ENCODE results near the gene MAP4K4.
"Not testable (repeated sequence)": the region's sequence is repeated elsewhere in the genome, so short reads cannot be mapped to it uniquely, and the experiment has no call there.

MAP4K4 gene

DNA sequence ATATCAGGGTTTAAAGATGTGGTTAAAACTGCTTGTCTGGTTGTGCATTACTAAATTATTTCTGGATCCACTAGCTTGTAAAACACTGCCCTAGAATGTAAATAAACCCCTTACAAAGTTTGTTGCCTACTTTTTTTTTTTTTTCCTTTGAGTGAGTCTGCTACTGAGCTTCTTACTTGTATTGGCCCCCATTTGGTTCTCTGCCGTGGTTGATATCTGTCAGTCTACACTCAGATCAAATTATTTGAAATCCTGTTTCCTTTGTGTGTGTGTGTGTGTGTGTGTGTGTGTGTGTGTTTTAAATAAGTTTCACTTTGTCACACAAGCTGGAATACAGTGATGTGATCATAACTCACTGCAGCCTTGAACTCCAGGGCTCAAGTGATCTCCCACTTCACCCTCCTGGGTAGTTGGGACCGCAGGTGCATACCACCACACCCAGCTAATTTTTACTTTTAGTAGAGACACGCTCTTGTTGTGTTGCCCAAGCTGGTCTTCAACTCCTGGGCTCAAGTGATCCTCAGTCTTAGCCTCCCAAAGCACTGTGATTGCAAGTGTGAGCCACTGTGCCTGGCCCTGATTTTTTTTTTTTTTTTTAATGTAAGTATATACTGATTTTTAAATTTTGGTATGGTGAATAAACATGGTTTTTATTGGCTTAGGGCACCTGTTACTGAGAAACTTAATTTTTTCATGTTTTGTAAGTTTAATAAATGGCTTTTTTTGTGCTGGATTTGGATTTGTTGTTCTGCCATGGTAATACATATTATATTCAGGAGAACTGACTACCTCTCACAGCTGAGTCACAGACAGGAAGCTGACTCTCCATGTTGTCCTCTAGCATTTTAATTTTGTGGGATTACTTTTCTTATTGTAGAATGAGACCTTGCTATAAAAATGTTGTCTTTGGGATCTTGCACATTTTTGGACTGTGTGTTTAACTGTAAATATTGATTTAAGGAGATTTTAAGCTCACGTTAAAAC lies 48.5 kb downstream of the MAP4K4 start:
- no peak for DNase-seq

- DNase-seq = no peak
Observed at GRCh38 chr2:101748000-101748399, 50.5 kb downstream of the MAP4K4 start.

DNA sequence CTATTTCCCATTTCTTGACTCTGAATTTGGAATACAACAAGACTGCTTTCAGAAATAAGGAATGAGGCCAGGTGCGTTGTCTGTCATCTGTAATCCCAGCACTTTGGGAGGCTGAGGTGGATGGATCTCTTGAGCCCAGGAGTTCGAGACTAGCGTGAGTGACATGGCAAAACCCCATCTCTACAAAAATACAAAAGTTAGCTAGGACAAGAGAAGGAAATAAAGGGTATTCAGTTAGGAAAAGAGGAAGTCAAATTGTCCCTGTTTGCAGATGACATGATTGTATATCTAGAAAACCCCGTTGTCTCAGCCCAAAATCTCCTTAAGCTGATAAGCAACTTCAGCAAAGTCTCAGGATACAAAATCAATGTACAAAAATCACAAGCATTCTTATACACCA lies 51.0 kb downstream of the MAP4K4 start:
- not testable (repeated sequence) for DNase-seq

GRCh38 chr2:101750688-101751087 lies 53.2 kb downstream of the MAP4K4 start:
- DNase-seq = no peak

GRCh38 chr2:101751276-101751815 lies 53.8 kb downstream of the MAP4K4 start:
- DNase-seq = no peak

GRCh38 chr2:101751875-101752619 lies 54.5 kb downstream of the MAP4K4 start:
- no peak for DNase-seq

- DNase-seq = no peak
Observed at GRCh38 chr2:101752716-101753616, 55.5 kb downstream of the MAP4K4 start.

GRCh38 chr2:101753720-101754490 lies 56.4 kb downstream of the MAP4K4 start:
- DNase-seq = no peak

GRCh38 chr2:101754618-101755017 lies 57.1 kb downstream of the MAP4K4 start:
- no peak for DNase-seq

DNA sequence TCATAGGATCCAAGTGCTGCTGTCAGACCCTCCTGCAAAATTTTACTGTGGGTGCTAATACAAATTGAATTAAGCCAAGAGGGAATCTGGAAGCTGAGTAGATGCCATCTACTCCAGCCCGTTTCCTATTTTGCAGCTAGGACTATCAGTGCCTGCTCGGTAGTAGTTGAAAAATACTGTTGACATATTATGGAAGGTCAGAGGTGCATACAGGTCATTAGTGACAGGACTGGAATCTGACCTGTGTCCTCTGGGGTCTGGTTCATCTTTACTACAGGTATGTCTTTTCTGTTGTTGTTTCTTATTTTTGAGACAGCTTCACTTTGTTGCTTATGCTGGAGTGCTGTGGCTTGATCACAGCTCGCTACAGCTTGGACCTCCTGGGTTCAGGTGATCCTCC lies 58.8 kb downstream of the MAP4K4 start:
- DNase-seq = no peak

- no peak for DNase-seq
Observed at GRCh38 chr2:101758001-101758400, 60.5 kb downstream of the MAP4K4 start.

GRCh38 chr2:101759162-101759561 lies 61.7 kb downstream of the MAP4K4 start:
- no peak for DNase-seq

DNA sequence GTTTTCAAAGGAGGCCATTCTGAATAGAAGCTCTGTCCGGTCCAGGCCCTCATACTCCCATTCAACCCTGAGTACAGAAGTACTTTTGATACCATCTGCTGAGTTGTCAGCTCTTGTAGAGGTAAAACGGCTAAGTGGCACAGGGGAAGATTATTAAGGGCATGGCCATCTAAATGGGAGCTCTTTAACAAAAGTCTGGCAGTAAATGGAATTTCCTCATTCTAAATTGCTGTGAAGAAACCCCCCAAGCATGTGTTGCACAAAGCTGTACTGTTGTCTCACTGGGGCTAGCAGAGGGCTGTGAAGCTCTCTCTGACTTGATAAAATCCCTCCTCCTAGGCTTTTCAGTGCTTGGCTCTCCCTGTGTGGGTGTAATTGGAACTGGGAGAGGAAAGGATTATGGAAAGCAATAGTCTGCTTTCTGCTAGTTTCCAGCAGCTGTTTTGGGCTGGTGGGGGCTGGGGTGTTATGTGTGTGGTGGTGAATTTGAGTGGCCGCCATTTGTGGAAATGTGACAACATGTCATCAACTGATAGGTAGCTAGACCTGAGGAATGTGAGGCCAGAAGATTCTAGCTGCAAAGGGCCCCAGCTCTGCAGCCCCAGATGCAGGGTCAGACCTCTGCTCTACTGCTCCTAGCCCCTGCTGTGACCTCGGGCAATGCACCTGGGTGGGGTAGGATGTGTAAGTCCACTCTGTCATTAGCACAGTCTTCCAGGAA lies 65.1 kb downstream of the MAP4K4 start:
- no peak for DNase-seq

DNA sequence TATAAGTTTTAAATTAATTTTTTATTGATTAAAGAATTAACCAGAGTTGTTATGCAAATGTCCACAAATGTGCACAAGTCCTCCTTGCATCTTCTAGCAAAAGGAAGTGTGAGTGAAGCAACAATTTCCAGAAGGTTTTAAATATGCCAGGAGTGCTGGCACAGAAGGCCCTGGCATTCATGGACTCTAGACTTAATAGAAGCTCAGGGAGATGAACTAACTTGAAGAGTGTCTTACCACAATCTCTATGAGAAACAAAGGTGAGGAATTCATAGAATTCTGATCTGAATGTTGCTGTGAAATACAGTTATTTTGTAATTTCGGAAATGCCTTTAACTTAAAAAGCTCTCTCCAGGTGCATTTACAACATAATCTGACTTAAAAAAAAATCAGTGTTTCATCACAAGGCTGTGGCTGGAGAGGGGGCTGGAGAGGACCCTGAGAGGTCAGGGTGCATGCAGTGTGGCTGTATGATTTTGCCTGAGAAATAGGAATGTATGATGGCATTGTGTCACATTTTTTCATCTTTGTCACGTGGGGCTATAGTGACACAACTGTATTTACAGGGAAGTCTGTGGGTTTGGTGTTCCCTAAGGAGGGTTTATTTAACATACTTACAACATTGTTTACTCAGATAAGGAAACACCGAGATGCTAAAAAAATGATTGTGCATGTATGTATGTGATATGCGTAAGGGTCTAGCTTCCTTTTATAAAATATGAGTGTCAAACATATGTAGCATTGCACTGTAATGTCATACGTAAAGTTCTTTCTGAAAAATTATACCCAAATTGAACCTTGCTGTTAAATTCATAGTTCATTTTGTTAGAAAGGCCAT lies 66.2 kb downstream of the MAP4K4 start:
- DNase-seq = no peak

- DNase-seq = no peak
Observed at GRCh38 chr2:101766337-101766736, 68.8 kb downstream of the MAP4K4 start.

- DNase-seq = no peak
Observed at GRCh38 chr2:101766871-101767739, 69.6 kb downstream of the MAP4K4 start.

- no peak for DNase-seq
Observed at GRCh38 chr2:101768556-101769220, 71.2 kb downstream of the MAP4K4 start.

- DNase-seq = not testable (repeated sequence)
Observed at GRCh38 chr2:101769726-101770125, 72.2 kb downstream of the MAP4K4 start.
